HG03460 (cell line): ENCODE measurements around the gene MTUS2.

Experiments
- ATAC-seq: cut with Tn5 transposase; IDR thresholded peaks from one replicate; pipeline ENCODE4 v1.9.1; 2021; ENCODE audit not compliant: unreplicated experiment

MTUS2 gene

GRCh38 chr13:29537736-29538651, 717.9 kb downstream of the MTUS2 start:
- no peak for ATAC-seq

GRCh38 chr13:29538652-29539040, 718.5 kb downstream of the MTUS2 start:
- no peak for ATAC-seq

- no peak for ATAC-seq
Measured at GRCh38 chr13:29539856-29540255, 719.7 kb downstream of the MTUS2 start.

- ATAC-seq, result no peak
Measured at GRCh38 chr13:29540334-29540733, 720.2 kb downstream of the MTUS2 start.

GRCh38 chr13:29540799-29541198, 720.7 kb downstream of the MTUS2 start:
- ATAC-seq, result no peak

- no peak for ATAC-seq
Measured at GRCh38 chr13:29541400-29541799, 721.3 kb downstream of the MTUS2 start.

- no peak for ATAC-seq
Measured at GRCh38 chr13:29542381-29542780, 722.2 kb downstream of the MTUS2 start.

- peak; percentile 98 for ATAC-seq
Measured at GRCh38 chr13:29543230-29544215, 723.4 kb downstream of the MTUS2 start.

GRCh38 chr13:29545988-29546387, 725.8 kb downstream of the MTUS2 start:
- ATAC-seq, result no peak

GRCh38 chr13:29546662-29547061, 726.5 kb downstream of the MTUS2 start:
- ATAC-seq, result no peak

GRCh38 chr13:29547153-29547552, 727.0 kb downstream of the MTUS2 start:
- ATAC-seq, result no peak

- no peak for ATAC-seq
Measured at GRCh38 chr13:29548722-29549121, 728.6 kb downstream of the MTUS2 start.

GRCh38 chr13:29550430-29550988, 730.4 kb downstream of the MTUS2 start:
- no peak for ATAC-seq

- ATAC-seq, result no peak
Measured at GRCh38 chr13:29551214-29551613, 731.1 kb downstream of the MTUS2 start.
